Aorta (tissue), 5 donors: ENCODE measurements around the gene TNFAIP2. TPM values are rescaled to one million over a fixed set of nuclear protein-coding genes. Genes with fewer than 3 reads are reported as not detected.

Experiments used
- ATAC-seq: fragments of 200-7000 bp; cut with Tn5 transposase; one replicate; pipeline ENCODE4 v1.9.1; 2022; ENCODE audit warnings: moderate library complexity; ENCODE audit not compliant: low FRiP score
- DNase-seq, 2 donors: peaks; one replicate each; pipeline ENCODE4 v3.0.0-alpha.2; 2020
- H3K27ac ChIP-seq, 2 donors: one replicate each; pipeline ENCODE4 v1.5.1; 2013; ENCODE audit warnings: low read length in 2 of 2, mild to moderate bottlenecking in 2 of 2, moderate library complexity in 2 of 2, control low read depth in 1 of 2, inconsistent platforms in 1 of 2, low read depth in 1 of 2
- H3K27me3 ChIP-seq, 2 donors: one replicate each; pipeline ENCODE4 v1.6.1; 2013; ENCODE audit warnings: control low read depth in 1 of 2, low read length in 1 of 2, mild to moderate bottlenecking in 1 of 2, moderate library complexity in 1 of 2; ENCODE audit not compliant: insufficient read depth in 2 of 2, control insufficient read depth in 1 of 2
- H3K36me3 ChIP-seq, 2 donors: one replicate each; pipeline ENCODE4 v1.6.1; 2013; ENCODE audit warnings: control low read depth in 1 of 2, low read length in 1 of 2, mild to moderate bottlenecking in 1 of 2; ENCODE audit not compliant: insufficient read depth in 2 of 2, control insufficient read depth in 1 of 2
- H3K4me1 ChIP-seq, 2 donors: one replicate each; pipeline ENCODE4 v1.6.1; 2013; ENCODE audit warnings: low read length in 2 of 2, control low read depth in 1 of 2, mild to moderate bottlenecking in 1 of 2, moderate library complexity in 1 of 2; ENCODE audit not compliant: insufficient read depth in 2 of 2, control insufficient read depth in 1 of 2
- H3K4me3 ChIP-seq, 2 donors: one replicate each; pipeline ENCODE4 v1.5.1; 2013; ENCODE audit warnings: low read length in 2 of 2, control low read depth in 1 of 2, mild to moderate bottlenecking in 1 of 2
- H3K9me3 ChIP-seq: one replicate; pipeline ENCODE4 v1.6.1; 2013; ENCODE audit warnings: mild to moderate bottlenecking, low read length; ENCODE audit not compliant: control insufficient read depth
- WGBS, 2 donors: extraction: QIAGEN DNeasy Blood & Tissue Kit; methylation state at CpG; one replicate each; pipeline ENCODE4 v1.1.7; 2013; 5-methylcytosine and 5-hydroxymethylcytosine counted together
- intact Hi-C, 2 donors: fragments of 100-400 bp; cut with DNase I; formaldehyde crosslinking; loops; one replicate each; pipeline versions ENCODE4 v1.14.2 to v1.15.0; 2022
- polyA plus RNA-seq, 2 donors: library from polyadenylated mRNA; stranded (reverse); fragments of 200-250 nt; gene quantifications; one replicate each; pipeline ENCODE4 v1.2.3, GENCODE V29; 2013
- total RNA-seq, 2 donors: library from RNA; stranded (reverse); fragmentation: NEBNext Ultra II Directional; extraction: Animal tissue kit (Norgen Biotek cat#: 25700); gene quantifications; one replicate each; pipeline ENCODE4 v1.2.1, GENCODE V29; 2021
- donor health status: healthy with polysubstance abuse.
- donor health status: Bipolar disorder and iron deficiency.
- donor health status: DM: no; HTN: no; CAD: no.
- donor health status: DM: no; HTN: no; CAD: no.
- donor health status: DM: yes; HTN: yes; CAD: no.

The TNFAIP2 gene
- total and polyA plus RNA-seq, 4 donors = 26.8 to 219 (median 89.0) TPM

DNA sequence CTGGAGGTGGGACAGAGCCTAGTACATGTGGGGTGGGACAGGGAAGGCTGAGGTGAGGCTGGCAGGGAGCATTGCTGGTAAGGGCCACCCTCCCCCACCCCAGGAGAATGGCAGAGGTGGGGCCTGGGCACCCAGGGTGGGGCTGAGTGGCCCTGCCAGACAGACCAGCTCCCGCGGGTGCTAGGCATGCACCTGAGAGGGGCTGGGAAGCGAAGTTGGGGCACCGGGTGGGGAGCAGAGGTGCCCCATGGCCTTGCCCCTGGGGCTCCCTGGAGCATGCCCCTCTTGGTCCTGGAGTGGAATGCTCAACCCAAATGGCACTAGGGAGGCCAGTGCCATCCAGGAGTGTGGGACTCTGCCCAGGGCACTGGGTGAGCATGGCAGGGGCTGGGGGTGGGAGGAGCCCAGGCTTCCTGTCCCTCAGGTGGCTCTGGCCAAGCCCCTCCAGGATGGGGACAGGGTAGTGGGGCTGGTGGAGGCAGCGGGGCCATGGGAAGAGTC, 1.3 kb downstream of the TNFAIP2 start:
- no peaks in the 10 kb centered on the region for H3K36me3 ChIP-seq
- H3K9me3 ChIP-seq = no peaks in the 10 kb centered on the region
- WGBS, 2 donors = 94 to 98% methylated on average over 4 to 5 of the region's 5 CpGs
- no peaks in the 10 kb centered on the region for H3K4me1 ChIP-seq
- intact Hi-C loops = no loop called here
- DNase-seq = peak in 1 of 2 donors; percentile 57
- no peak overlapping the region for H3K4me3 ChIP-seq
- no peaks in the 10 kb centered on the region for H3K27me3 ChIP-seq
- ATAC-seq = no peak
- no peak overlapping the region for H3K27ac ChIP-seq

GRCh38 chr14:103125098-103126070, 2.1 kb downstream of the TNFAIP2 start:
- intact Hi-C loops = no loop called here
- Histone ChIP-seq H3K4me1 (no peaks in the 10 kb centered on the region), H3K4me3 (no peak overlapping the region), H3K9me3 (no peaks in the 10 kb centered on the region), H3K27me3 (no peaks in the 10 kb centered on the region), H3K27ac (no peak overlapping the region), H3K36me3 (no peaks in the 10 kb centered on the region)
- ATAC-seq = no peak
- peak; percentile 12 to 45 for DNase-seq
- WGBS, 2 donors = 95% methylated on average over 13 of the region's 13 CpGs

DNA sequence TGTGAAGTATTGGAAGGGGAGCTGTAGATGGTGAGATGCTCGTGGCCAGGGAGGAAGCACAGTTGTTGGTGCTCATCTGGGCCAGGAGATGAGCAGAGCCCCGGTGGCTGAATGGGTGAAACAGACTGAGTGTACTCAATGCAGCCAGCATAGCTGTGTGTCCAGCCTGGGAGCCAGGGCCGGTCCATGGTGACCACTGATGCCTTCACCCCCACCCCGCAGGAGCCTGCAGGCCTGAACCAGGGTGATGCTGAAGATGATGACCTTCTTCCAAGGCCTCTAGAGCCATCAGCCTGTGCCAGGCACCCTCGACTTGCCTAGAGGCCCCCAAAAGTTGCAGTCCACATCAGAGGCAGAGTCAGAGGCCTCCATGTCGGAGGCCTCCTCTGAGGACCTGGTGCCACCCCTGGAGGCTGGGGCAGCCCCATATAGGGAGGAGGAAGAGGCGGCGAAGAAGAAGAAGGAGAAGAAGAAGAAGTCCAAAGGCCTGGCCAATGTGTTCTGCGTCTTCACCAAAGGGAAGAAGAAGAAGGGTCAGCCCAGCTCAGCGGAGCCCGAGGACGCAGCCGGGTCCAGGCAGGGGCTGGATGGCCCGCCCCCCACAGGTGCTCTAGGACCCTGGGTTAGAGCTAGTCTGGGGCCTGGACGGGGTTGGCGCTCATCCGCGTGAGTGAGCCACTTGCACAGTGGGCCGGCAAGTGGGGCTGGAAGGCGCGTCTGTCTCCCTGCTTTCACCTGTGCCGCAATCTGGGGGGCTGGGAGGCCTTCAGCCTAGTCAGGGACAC, 3.0 kb downstream of the TNFAIP2 start:
- DNase-seq (peak; percentile 41 to 73), ATAC-seq (no peak)
- Histone ChIP-seq H3K4me3 (no peak overlapping the region), H3K9me3 (no peaks in the 10 kb centered on the region), H3K27me3 (no peaks in the 10 kb centered on the region), H3K27ac (no peak overlapping the region), H3K4me1 (no peaks in the 10 kb centered on the region), H3K36me3 (no peaks in the 10 kb centered on the region)
- intact Hi-C loops = no loop called here
- WGBS, 2 donors = 67 to 70% methylated on average over 22 of the region's 22 CpGs

- H3K4me3 ChIP-seq = no peak overlapping the region
- no peak overlapping the region for H3K27ac ChIP-seq
- WGBS, 2 donors = 0 to 8% methylated on average over 22 to 62 of the region's 62 CpGs
- no peaks in the 10 kb centered on the region for H3K36me3 ChIP-seq
- no peaks in the 10 kb centered on the region for H3K27me3 ChIP-seq
- DNase-seq (peak; percentile 49 to 79), ATAC-seq (no peak)
- intact Hi-C loops = no loop called here
- H3K4me1 ChIP-seq = no peaks in the 10 kb centered on the region
- no peaks in the 10 kb centered on the region for H3K9me3 ChIP-seq
Measured at GRCh38 chr14:103126873-103127304, 3.6 kb downstream of the TNFAIP2 start.

- WGBS, 2 donors = 37 to 40% methylated on average over 33 to 39 of the region's 39 CpGs
- Histone ChIP-seq H3K9me3 (no peaks in the 10 kb centered on the region), H3K4me3 (no peak overlapping the region), H3K4me1 (no peaks in the 10 kb centered on the region), H3K27me3 (no peaks in the 10 kb centered on the region), H3K27ac (no peak overlapping the region), H3K36me3 (no peaks in the 10 kb centered on the region)
- ATAC-seq (no peak), DNase-seq (peak in 1 of 2 donors; percentile 71)
- intact Hi-C loops = no loop called here
Measured at GRCh38 chr14:103127356-103127755, 4.1 kb downstream of the TNFAIP2 start.

- Histone ChIP-seq H3K36me3 (no peaks in the 10 kb centered on the region), H3K4me1 (no peaks in the 10 kb centered on the region), H3K9me3 (no peaks in the 10 kb centered on the region), H3K27me3 (no peaks in the 10 kb centered on the region), H3K4me3 (no peak overlapping the region), H3K27ac (no peak overlapping the region)
- intact Hi-C loops = no loop called here
- ATAC-seq (no peak), DNase-seq (peak; percentile 41 to 75)
- 95 to 96% methylated on average over 16 of the region's 16 CpGs for WGBS, 2 donors
Measured at GRCh38 chr14:103127861-103128598, 4.8 kb downstream of the TNFAIP2 start.

GRCh38 chr14:103128631-103129300, 5.5 kb downstream of the TNFAIP2 start:
- Histone ChIP-seq H3K27me3 (no peaks in the 10 kb centered on the region), H3K27ac (no peak overlapping the region), H3K36me3 (no peaks in the 10 kb centered on the region), H3K9me3 (no peaks in the 10 kb centered on the region), H3K4me1 (no peaks in the 10 kb centered on the region), H3K4me3 (no peak overlapping the region)
- WGBS, 2 donors = 61 to 68% methylated on average over 13 of the region's 13 CpGs
- DNase-seq = peak in 1 of 2 donors; percentile 76
- intact Hi-C loops = no loop called here
- ATAC-seq = no peak
